K562 (cell line): ENCODE results near the gene LRRC4.

ENCODE experiments used
- POLR2A ChIP-seq: fragments of 450-650 bp; conservative IDR thresholded peaks from 2 replicates; pipeline ENCODE4 v1.6.1; 2016
- POLR2AphosphoS5 ChIP-seq: IDR thresholded peaks from 2 replicates; pipeline ENCODE4 v1.6.1; 2011; ENCODE audit warnings: mild to moderate bottlenecking, low read depth, low read length, moderate library complexity; ENCODE audit not compliant: control insufficient read depth, insufficient read depth

GRCh38 chr7:128008141-128008540 lies 23.1 kb downstream of the LRRC4 start:
- no peak for TF ChIP-seq POLR2AphosphoS5
- TF ChIP-seq POLR2A, result no peak
